ENCODE results near the gene CCDC144A. TPM values are rescaled to one million over a fixed set of nuclear protein-coding genes. Genes with fewer than 3 reads are reported as not detected.
"Not testable (repeated sequence)": the region's sequence is repeated elsewhere in the genome, so short reads cannot be mapped to it uniquely, and the experiment has no call there.

CCDC144A gene
- total RNA-seq, 1 donor from 2014 or later = 1.6 TPM

GRCh38 chr17:16661217-16661616 lies 28.8 kb upstream of the CCDC144A start:
- Mint-ChIP-seq H3K27ac (ENCODE audit: unreplicated experiment) (no peak overlapping the region), H3K4me3 (no peak overlapping the region), H3K27me3 (ENCODE audit: low read depth) (peaks cover 24% of the 10 kb centered on the region), H3K4me1 (no peaks in the 10 kb centered on the region), H3K36me3 (ENCODE audit: low read depth) (no peaks in the 10 kb centered on the region), H3K9me3 (peaks cover 6% of the 10 kb centered on the region)
- TF ChIP-seq, protein P1, sequence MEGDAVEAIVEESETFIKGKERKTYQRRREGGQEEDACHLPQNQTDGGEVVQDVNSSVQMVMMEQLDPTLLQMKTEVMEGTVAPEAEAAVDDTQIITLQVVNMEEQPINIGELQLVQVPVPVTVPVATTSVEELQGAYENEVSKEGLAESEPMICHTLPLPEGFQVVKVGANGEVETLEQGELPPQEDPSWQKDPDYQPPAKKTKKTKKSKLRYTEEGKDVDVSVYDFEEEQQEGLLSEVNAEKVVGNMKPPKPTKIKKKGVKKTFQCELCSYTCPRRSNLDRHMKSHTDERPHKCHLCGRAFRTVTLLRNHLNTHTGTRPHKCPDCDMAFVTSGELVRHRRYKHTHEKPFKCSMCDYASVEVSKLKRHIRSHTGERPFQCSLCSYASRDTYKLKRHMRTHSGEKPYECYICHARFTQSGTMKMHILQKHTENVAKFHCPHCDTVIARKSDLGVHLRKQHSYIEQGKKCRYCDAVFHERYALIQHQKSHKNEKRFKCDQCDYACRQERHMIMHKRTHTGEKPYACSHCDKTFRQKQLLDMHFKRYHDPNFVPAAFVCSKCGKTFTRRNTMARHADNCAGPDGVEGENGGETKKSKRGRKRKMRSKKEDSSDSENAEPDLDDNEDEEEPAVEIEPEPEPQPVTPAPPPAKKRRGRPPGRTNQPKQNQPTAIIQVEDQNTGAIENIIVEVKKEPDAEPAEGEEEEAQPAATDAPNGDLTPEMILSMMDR (conservative IDR thresholded peaks at IDR 0.05) = no peak
- DNase-seq (ENCODE audit: low read depth, low spot score) = no peak

DNA sequence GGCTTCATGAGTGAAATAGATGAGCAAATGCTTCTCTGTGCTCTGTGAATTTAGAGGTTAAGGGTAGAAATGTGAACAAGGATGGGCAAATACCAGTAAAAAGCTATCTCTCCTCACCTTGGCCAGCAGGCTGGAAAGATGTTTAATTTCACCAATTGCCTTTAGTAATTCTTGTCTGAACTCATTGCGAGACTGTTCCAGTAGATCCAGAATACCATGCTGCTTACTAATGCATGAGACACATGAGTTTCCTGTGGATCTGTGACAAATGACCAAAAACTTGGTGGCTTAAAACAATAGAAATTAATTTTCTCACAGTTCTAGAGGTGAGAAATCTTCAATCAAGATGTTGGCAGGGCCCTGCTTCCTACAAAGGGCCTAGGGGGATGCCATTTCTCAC lies 27.1 kb upstream of the CCDC144A start:
- DNase-seq (ENCODE audit: low read depth, low spot score) = no peak
- Mint-ChIP-seq H3K9me3 (peaks cover 6% of the 10 kb centered on the region), H3K4me3 (no peak overlapping the region), H3K27ac (ENCODE audit: unreplicated experiment) (no peak overlapping the region), H3K36me3 (ENCODE audit: low read depth) (no peaks in the 10 kb centered on the region), H3K27me3 (ENCODE audit: low read depth) (peaks cover 28% of the 10 kb centered on the region), H3K4me1 (no peaks in the 10 kb centered on the region)
- TF ChIP-seq, protein P1 (conservative IDR thresholded peaks at IDR 0.05) = no peak

- H3K9me3 Mint-ChIP-seq; H3K36me3 Mint-ChIP-seq (ENCODE audit: low read depth); H3K4me3 Mint-ChIP-seq; H3K27ac Mint-ChIP-seq (ENCODE audit: unreplicated experiment); DNase-seq (ENCODE audit: low read depth, low spot score); H3K4me1 Mint-ChIP-seq: not testable (repeated sequence)
- peaks cover 19% of the 10 kb centered on the region for H3K27me3 Mint-ChIP-seq (ENCODE audit: low read depth)
Measured at GRCh38 chr17:16666553-16666906, 23.5 kb upstream of the CCDC144A start.

- H3K27ac Mint-ChIP-seq (ENCODE audit: unreplicated experiment); H3K36me3 Mint-ChIP-seq (ENCODE audit: low read depth); DNase-seq (ENCODE audit: low read depth, low spot score); H3K9me3 Mint-ChIP-seq; H3K4me1 Mint-ChIP-seq: not testable (repeated sequence)
- Mint-ChIP-seq H3K4me3 (peak overlapping the region; percentile 82), H3K27me3 (ENCODE audit: low read depth) (peaks cover 19% of the 10 kb centered on the region)
Measured at GRCh38 chr17:16666907-16667636, 23.0 kb upstream of the CCDC144A start.

DNA sequence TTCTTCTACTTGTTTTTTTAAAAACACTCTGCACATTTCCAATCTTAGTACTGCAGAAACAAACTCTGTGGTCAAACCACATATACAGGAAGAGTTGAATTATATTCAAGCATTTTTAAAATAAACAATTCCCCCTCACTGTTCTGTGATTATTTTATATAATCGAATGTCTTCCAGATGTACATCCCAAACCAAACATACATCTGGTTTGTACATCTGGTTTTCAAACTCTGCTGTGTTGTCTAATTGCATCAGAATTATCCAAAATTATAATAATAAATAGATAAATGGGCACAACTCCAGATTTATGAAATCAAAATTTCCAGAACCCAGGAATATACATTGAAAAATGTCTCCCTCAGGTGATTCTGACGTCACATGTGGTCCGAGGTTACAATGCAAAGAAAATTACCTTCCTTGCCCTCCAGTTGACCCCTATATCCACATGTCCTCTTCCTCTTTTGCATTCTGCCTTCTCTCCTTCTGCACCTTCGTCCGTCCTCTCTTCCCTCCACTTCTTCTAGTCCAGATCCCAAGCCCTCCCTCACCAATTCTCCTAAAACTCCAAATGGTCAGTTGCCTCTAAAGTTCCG lies 13.3 kb upstream of the CCDC144A start:
- DNase-seq (ENCODE audit: low read depth, low spot score) = no peak
- no peak overlapping the region for H3K4me3 Mint-ChIP-seq
- TF ChIP-seq, protein P1 (conservative IDR thresholded peaks at IDR 0.05) = no peak
- H3K9me3 Mint-ChIP-seq = no peaks in the 10 kb centered on the region
- H3K27me3 Mint-ChIP-seq (ENCODE audit: low read depth) = peaks cover 4% of the 10 kb centered on the region
- no peaks in the 10 kb centered on the region for H3K36me3 Mint-ChIP-seq (ENCODE audit: low read depth)
- H3K4me1 Mint-ChIP-seq = no peaks in the 10 kb centered on the region
- H3K27ac Mint-ChIP-seq (ENCODE audit: unreplicated experiment) = no peak overlapping the region

GRCh38 chr17:16683290-16684138 lies 6.5 kb upstream of the CCDC144A start:
- not testable (repeated sequence) for H3K4me1 Mint-ChIP-seq; H3K9me3 Mint-ChIP-seq; H3K36me3 Mint-ChIP-seq (ENCODE audit: low read depth); DNase-seq (ENCODE audit: low read depth, low spot score); H3K4me3 Mint-ChIP-seq; H3K27ac Mint-ChIP-seq (ENCODE audit: unreplicated experiment)
- peaks cover 20% of the 10 kb centered on the region for H3K27me3 Mint-ChIP-seq (ENCODE audit: low read depth)

GRCh38 chr17:16686019-16686418 lies 4.0 kb upstream of the CCDC144A start:
- not testable (repeated sequence) for H3K4me3 Mint-ChIP-seq; H3K36me3 Mint-ChIP-seq (ENCODE audit: low read depth); H3K9me3 Mint-ChIP-seq; H3K27ac Mint-ChIP-seq (ENCODE audit: unreplicated experiment); DNase-seq (ENCODE audit: low read depth, low spot score); H3K4me1 Mint-ChIP-seq
- peaks cover 17% of the 10 kb centered on the region for H3K27me3 Mint-ChIP-seq (ENCODE audit: low read depth)

- DNase-seq (ENCODE audit: low read depth, low spot score); H3K4me1 Mint-ChIP-seq; H3K4me3 Mint-ChIP-seq; H3K27ac Mint-ChIP-seq (ENCODE audit: unreplicated experiment); H3K9me3 Mint-ChIP-seq; H3K36me3 Mint-ChIP-seq (ENCODE audit: low read depth): not testable (repeated sequence)
- H3K27me3 Mint-ChIP-seq (ENCODE audit: low read depth) = peaks cover 14% of the 10 kb centered on the region
Measured at GRCh38 chr17:16687151-16687550, 2.9 kb upstream of the CCDC144A start.

GRCh38 chr17:16690447-16690846 lies 406 bp downstream of the CCDC144A start:
- H3K9me3 Mint-ChIP-seq; H3K4me1 Mint-ChIP-seq; DNase-seq (ENCODE audit: low read depth, low spot score); H3K27ac Mint-ChIP-seq (ENCODE audit: unreplicated experiment); H3K36me3 Mint-ChIP-seq (ENCODE audit: low read depth); H3K4me3 Mint-ChIP-seq; H3K27me3 Mint-ChIP-seq (ENCODE audit: low read depth): not testable (repeated sequence)

- not testable (repeated sequence) for H3K27ac Mint-ChIP-seq (ENCODE audit: unreplicated experiment); DNase-seq (ENCODE audit: low read depth, low spot score); H3K4me1 Mint-ChIP-seq; H3K4me3 Mint-ChIP-seq; H3K36me3 Mint-ChIP-seq (ENCODE audit: low read depth); H3K27me3 Mint-ChIP-seq (ENCODE audit: low read depth); H3K9me3 Mint-ChIP-seq
Measured at GRCh38 chr17:16697603-16698002, 7.6 kb downstream of the CCDC144A start.
